ENCODE measurements around the gene TP73. TPM values are rescaled to one million over a fixed set of nuclear protein-coding genes. Genes with fewer than 3 reads are reported as not detected.

Gene TP73
- total RNA-seq, 1 experiment from 2014 or later = 11.9 TPM

- CTCF ChIA-PET = no interaction called here
- Mint-ChIP-seq H3K4me3 (ENCODE audit: unreplicated experiment) (no peak overlapping the region), H3K9me3 (ENCODE audit: unreplicated experiment) (no peaks in the 10 kb centered on the region), H3K4me1 (ENCODE audit: low read depth, unreplicated experiment) (no peaks in the 10 kb centered on the region), H3K27me3 (ENCODE audit: insufficient read depth, unreplicated experiment) (no peaks in the 10 kb centered on the region), H3K36me3 (ENCODE audit: insufficient read depth, unreplicated experiment) (no peaks in the 10 kb centered on the region), H3K27ac (ENCODE audit: unreplicated experiment) (no peak overlapping the region)
- intact Hi-C loops (cut with micrococcal nuclease; ENCODE audit: unreplicated experiment) = no loop called here
- Histone ChIP-seq H3K9me3 (no peaks in the 10 kb centered on the region), H3K27me3 (replicated peaks; ENCODE audit: control insufficient read depth, insufficient read depth, low read length) (no peaks in the 10 kb centered on the region), H3K4me1 (no peaks in the 10 kb centered on the region), H3K36me3 (ENCODE audit: control insufficient read depth, insufficient read depth, low read length) (no peaks in the 10 kb centered on the region), H3K4me3 (ENCODE audit: low read depth, low read length) (no peak overlapping the region)
- no TSS peak for BruUV-seq (replicated peaks)
- no peak for DNase-seq
- POLR2A ChIA-PET = no interaction called here
- TF ChIP-seq CTCF (IDR thresholded peaks at IDR 0.05; ENCODE audit: insufficient read depth in 1 of 2, low read depth in 1 of 2, low read length in 1 of 2, severe bottlenecking in 1 of 2, unreplicated experiment in 1 of 2) = no peak
Observed at GRCh38 chr1:3717715-3718601, 65.6 kb downstream of the TP73 start.

- BruUV-seq (replicated peaks) = no TSS peak
- intact Hi-C loops (cut with micrococcal nuclease; ENCODE audit: unreplicated experiment) = no loop called here
- Mint-ChIP-seq H3K9me3 (ENCODE audit: unreplicated experiment) (no peaks in the 10 kb centered on the region), H3K4me1 (ENCODE audit: low read depth, unreplicated experiment) (no peaks in the 10 kb centered on the region), H3K27me3 (ENCODE audit: insufficient read depth, unreplicated experiment) (no peaks in the 10 kb centered on the region), H3K36me3 (ENCODE audit: insufficient read depth, unreplicated experiment) (no peaks in the 10 kb centered on the region), H3K4me3 (ENCODE audit: unreplicated experiment) (no peak overlapping the region), H3K27ac (ENCODE audit: unreplicated experiment) (no peak overlapping the region)
- DNase-seq = no peak
- POLR2A ChIA-PET = no interaction called here
- CTCF ChIA-PET = no interaction called here
- H3K9me3 ChIP-seq = no peaks in the 10 kb centered on the region
- no peak overlapping the region for H3K4me3 ChIP-seq (ENCODE audit: low read depth, low read length)
- H3K27me3 ChIP-seq (replicated peaks; ENCODE audit: control insufficient read depth, insufficient read depth, low read length) = no peaks in the 10 kb centered on the region
- no peaks in the 10 kb centered on the region for H3K4me1 ChIP-seq
- TF ChIP-seq CTCF (IDR thresholded peaks at IDR 0.05; ENCODE audit: insufficient read depth in 1 of 2, low read depth in 1 of 2, low read length in 1 of 2, severe bottlenecking in 1 of 2, unreplicated experiment in 1 of 2) = no peak
- no peaks in the 10 kb centered on the region for H3K36me3 ChIP-seq (ENCODE audit: control insufficient read depth, insufficient read depth, low read length)
Observed at GRCh38 chr1:3718764-3719163, 66.4 kb downstream of the TP73 start.

- no peak overlapping the region for H3K4me3 Mint-ChIP-seq (ENCODE audit: unreplicated experiment)
- intact Hi-C loops (cut with micrococcal nuclease; ENCODE audit: unreplicated experiment) = loop anchor here (5.0 kb wide), 1 partner anchor 100 kb away; no protein-coding TSS in a partner anchor
- no peaks in the 10 kb centered on the region for H3K36me3 Mint-ChIP-seq (ENCODE audit: insufficient read depth, unreplicated experiment)
- no peak for DNase-seq
- Histone ChIP-seq H3K9me3 (no peaks in the 10 kb centered on the region), H3K4me3 (ENCODE audit: low read depth, low read length) (no peak overlapping the region), H3K4me1 (no peaks in the 10 kb centered on the region), H3K27me3 (replicated peaks; ENCODE audit: control insufficient read depth, insufficient read depth, low read length) (no peaks in the 10 kb centered on the region), H3K36me3 (ENCODE audit: control insufficient read depth, insufficient read depth, low read length) (no peaks in the 10 kb centered on the region)
- no peaks in the 10 kb centered on the region for H3K9me3 Mint-ChIP-seq (ENCODE audit: unreplicated experiment)
- no peaks in the 10 kb centered on the region for H3K27me3 Mint-ChIP-seq (ENCODE audit: insufficient read depth, unreplicated experiment)
- ChIA-PET POLR2A (no interaction called here), CTCF (no interaction called here)
- TF ChIP-seq CTCF (IDR thresholded peaks at IDR 0.05; ENCODE audit: insufficient read depth in 1 of 2, low read depth in 1 of 2, low read length in 1 of 2, severe bottlenecking in 1 of 2, unreplicated experiment in 1 of 2) = no peak
- H3K27ac Mint-ChIP-seq (ENCODE audit: unreplicated experiment) = no peak overlapping the region
- H3K4me1 Mint-ChIP-seq (ENCODE audit: low read depth, unreplicated experiment) = no peaks in the 10 kb centered on the region
- BruUV-seq (replicated peaks) = no TSS peak
Observed at GRCh38 chr1:3721955-3722465, 69.7 kb downstream of the TP73 start.
